ENCODE results near the gene CDHR3. TPM values are rescaled to one million over a fixed set of nuclear protein-coding genes. Genes with fewer than 3 reads are reported as not detected.

CDHR3 gene
- 1 to 10 TPM; 1.9 to 2.7 (median 2.3) TPM for total RNA-seq (2021; fragmentation: NEBNext Ultra II Directional; extraction: Animal tissue kit (Norgen Biotek cat#: 25700))
- long read RNA-seq, partial matches to known transcripts: 0 of 2 reads
- long read RNA-seq, other reads (novel, unspliced or antisense): 2 of 2 reads

DNA sequence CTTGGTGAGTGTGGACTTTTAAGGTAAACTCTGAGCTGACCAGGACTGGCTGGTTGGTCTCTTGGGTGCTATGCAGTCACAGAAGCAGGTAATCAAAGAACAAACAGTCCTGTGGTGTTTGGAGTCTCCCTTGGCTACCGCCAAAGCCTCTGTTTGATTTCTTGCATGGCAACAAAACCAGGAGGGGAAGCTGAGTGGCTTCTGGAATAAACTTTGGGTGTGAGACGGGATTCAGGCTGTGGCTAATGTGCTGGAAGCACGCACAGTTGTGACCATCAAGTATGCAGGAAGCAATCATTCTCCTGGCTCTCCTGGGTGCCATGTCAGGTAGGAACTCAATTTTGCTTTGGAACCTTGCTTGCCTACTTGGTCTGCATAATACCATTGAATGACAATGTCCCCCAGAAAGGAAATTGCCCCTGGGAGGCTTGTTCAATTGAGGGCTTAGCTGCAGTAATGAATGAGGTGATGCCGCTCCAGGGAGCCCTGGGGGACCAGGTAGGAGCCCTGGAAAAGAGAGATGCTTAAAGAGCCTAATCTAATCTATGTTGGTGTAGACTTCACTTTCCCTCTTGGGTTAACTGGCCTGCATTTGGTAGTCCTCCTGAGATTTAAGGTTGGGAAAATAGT is at the start of gene CDHR3:
Gene CDHR3, plus strand, starts transcription at position 227 of the 630 bp plus-strand sequence. Its CDS starts 55 bp downstream, at position 282.
- no peak within 1 kb of the TSS for H3K4me3 Mint-ChIP-seq
- DNase-seq: no peak
- H3K27ac Mint-ChIP-seq: no peak within 1 kb of the TSS
- no peaks in the 10 kb centered on the region for H3K4me1 Mint-ChIP-seq (ENCODE audit: low read depth)
- TF ChIP-seq CTCF (IDR thresholded peaks at IDR 0.05): no peak
- H3K36me3 Mint-ChIP-seq (ENCODE audit: low read depth): no peaks in the 10 kb centered on the region
- peaks cover 25% of the 10 kb centered on the region for H3K27me3 Mint-ChIP-seq (ENCODE audit: insufficient read depth)
- H3K9me3 Mint-ChIP-seq: no peaks in the 10 kb centered on the region

GRCh38 chr7:105913947-105914346 is 49.1 kb upstream of the CDHR3 start:
- H3K4me3 Mint-ChIP-seq: no peak overlapping the region
- no peak overlapping the region for H3K27ac Mint-ChIP-seq
- H3K9me3 Mint-ChIP-seq: peaks cover 3% of the 10 kb centered on the region; the same call in 1 of the 2 replicates
- peaks cover 19% of the 10 kb centered on the region for H3K36me3 Mint-ChIP-seq (ENCODE audit: low read depth)
- H3K27me3 Mint-ChIP-seq (ENCODE audit: insufficient read depth): no peaks in the 10 kb centered on the region; the same call in 1 of the 2 replicates
- no peak for DNase-seq
- TF ChIP-seq CTCF (IDR thresholded peaks at IDR 0.05): no peak
- H3K4me1 Mint-ChIP-seq (ENCODE audit: low read depth): peaks cover 30% of the 10 kb centered on the region

- no peak for TF ChIP-seq CTCF (IDR thresholded peaks at IDR 0.05)
- H3K9me3 Mint-ChIP-seq: no peaks in the 10 kb centered on the region
- H3K4me3 Mint-ChIP-seq: no peak overlapping the region
- no peak overlapping the region for H3K27ac Mint-ChIP-seq
- H3K36me3 Mint-ChIP-seq (ENCODE audit: low read depth): peaks cover 13% of the 10 kb centered on the region
- H3K27me3 Mint-ChIP-seq (ENCODE audit: insufficient read depth): no peaks in the 10 kb centered on the region; the same call in 1 of the 2 replicates
- H3K4me1 Mint-ChIP-seq (ENCODE audit: low read depth): peaks cover 26% of the 10 kb centered on the region
- DNase-seq: peak; percentile 34
Observed at GRCh38 chr7:105916603-105917002, 46.5 kb upstream of the CDHR3 start.

- H3K27me3 Mint-ChIP-seq (ENCODE audit: insufficient read depth): no peaks in the 10 kb centered on the region; the same call in 1 of the 2 replicates
- H3K4me1 Mint-ChIP-seq (ENCODE audit: low read depth): peaks cover 17% of the 10 kb centered on the region
- H3K4me3 Mint-ChIP-seq: no peak overlapping the region
- peaks cover 9% of the 10 kb centered on the region for H3K36me3 Mint-ChIP-seq (ENCODE audit: low read depth)
- TF ChIP-seq CTCF (IDR thresholded peaks at IDR 0.05): no peak
- H3K9me3 Mint-ChIP-seq: no peaks in the 10 kb centered on the region
- no peak for DNase-seq
- no peak overlapping the region for H3K27ac Mint-ChIP-seq
Observed at GRCh38 chr7:105917659-105918058, 45.4 kb upstream of the CDHR3 start.

DNA sequence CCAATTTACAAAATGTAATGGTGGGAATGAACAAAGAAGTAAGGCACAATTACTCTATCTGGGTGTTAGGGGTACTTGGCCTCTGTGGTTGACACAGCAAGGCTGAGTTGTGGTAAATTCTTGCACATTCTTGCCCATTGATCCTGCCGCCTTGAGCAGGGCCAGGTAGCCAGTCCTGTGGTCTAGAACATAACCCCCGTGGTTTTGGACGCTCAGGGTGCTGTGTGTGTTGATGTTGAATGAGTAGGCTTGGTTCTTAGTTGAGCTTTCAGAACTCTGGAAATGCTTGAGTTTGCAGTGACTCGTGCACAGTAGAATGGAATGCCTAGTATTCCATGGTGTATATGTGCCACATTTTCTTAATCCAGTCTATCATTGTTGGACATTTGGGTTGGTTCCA is 42.3 kb upstream of the CDHR3 start:
- Mint-ChIP-seq H3K4me1 (ENCODE audit: low read depth) (peaks cover 26% of the 10 kb centered on the region), H3K36me3 (ENCODE audit: low read depth) (peaks cover 29% of the 10 kb centered on the region), H3K27ac (no peak overlapping the region), H3K4me3 (no peak overlapping the region), H3K27me3 (ENCODE audit: insufficient read depth) (no peaks in the 10 kb centered on the region; the same call in 1 of the 2 replicates), H3K9me3 (peaks cover 6% of the 10 kb centered on the region)
- no peak for TF ChIP-seq CTCF (IDR thresholded peaks at IDR 0.05)
- peak; percentile 22 for DNase-seq
